Activated naive CD8-positive, alpha-beta T cell treated with anti-CD3 and anti-CD28 coated beads, Interleukin-2, amount 50 U/mL, for 24 hours (primary cell): Measurements from ENCODE around the gene PPFIA3.
"Not testable (repeated sequence)": the region's sequence is repeated elsewhere in the genome, so short reads cannot be mapped to it uniquely, and the experiment has no call there.

ENCODE experiments used
- ATAC-seq: fragments of 150-1000 bp; cut with Tn5 transposase; one replicate; pipeline ENCODE4 v1.10.0; 2021
- DNase-seq: peaks from one replicate; pipeline ENCODE4 v3.0.0; 2021
- H3K27ac Mint-ChIP-seq: one replicate; pipeline ENCODE4 v1.8.0; 2021; ENCODE audit warnings: mild to moderate bottlenecking, mixed read lengths
- H3K27me3 Mint-ChIP-seq: one replicate; pipeline ENCODE4 v1.8.0; 2021; ENCODE audit warnings: mixed read lengths
- H3K36me3 Mint-ChIP-seq: one replicate; pipeline ENCODE4 v1.8.0; 2021; ENCODE audit warnings: low read depth, mixed read lengths
- H3K4me1 Mint-ChIP-seq: one replicate; pipeline ENCODE4 v1.8.0; 2021; ENCODE audit warnings: mixed read lengths
- H3K4me3 Mint-ChIP-seq: one replicate; pipeline ENCODE4 v1.8.0; 2021; ENCODE audit warnings: mild to moderate bottlenecking, moderate library complexity, mixed read lengths
- H3K9me3 Mint-ChIP-seq: one replicate; pipeline ENCODE4 v1.8.0; 2021; ENCODE audit warnings: mixed read lengths

Gene PPFIA3

GRCh38 chr19:49127225-49127624 is 7.9 kb downstream of the PPFIA3 start:
- not testable (repeated sequence) for H3K9me3 Mint-ChIP-seq

DNA sequence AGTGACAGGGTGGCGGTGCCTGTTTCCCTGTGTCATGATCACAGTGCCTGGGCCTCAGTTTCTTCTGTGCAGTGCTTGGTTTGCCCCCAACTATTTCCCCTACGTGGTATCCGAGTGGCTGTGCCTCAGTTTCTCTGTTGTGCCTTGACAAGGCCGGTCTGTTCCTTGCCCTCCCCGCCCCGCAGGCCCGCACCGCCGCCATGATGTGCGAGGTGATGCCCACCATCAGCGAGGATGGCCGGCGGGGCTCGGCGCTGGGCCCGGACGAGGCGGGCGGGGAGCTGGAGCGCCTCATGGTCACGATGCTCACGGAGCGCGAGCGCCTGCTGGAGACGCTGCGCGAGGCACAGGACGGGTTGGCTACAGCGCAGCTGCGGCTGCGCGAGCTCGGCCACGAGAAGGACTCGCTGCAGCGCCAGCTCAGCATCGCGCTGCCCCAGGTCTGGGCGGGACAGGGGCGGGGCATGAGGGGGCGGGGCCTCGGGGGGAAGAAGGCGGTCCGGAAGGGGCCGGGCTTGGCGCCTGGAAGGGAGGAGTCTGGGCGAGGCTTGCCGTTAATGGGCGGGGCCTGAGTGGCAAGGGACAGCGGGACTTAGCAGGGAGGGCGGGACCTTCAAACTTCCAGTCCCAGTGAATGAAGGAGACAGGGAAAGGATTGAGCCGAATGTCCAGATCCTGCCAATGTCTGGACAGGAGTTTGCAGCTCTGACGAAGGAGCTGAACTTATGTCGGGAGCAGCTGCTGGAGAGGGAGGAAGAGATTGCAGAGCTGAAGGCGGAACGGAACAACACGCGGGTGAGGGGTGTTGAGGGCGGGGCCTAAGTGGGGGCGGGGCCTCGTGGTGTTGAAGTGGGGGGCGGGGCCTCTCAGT is 8.6 kb downstream of the PPFIA3 start:
- peaks cover 14% of the 10 kb centered on the region for H3K4me1 Mint-ChIP-seq

More at GRCh38 chr19:49127225-49127624, 7.9 kb downstream of the PPFIA3 start:
- not testable (repeated sequence) for DNase-seq, H3K36me3 Mint-ChIP-seq, H3K27me3 Mint-ChIP-seq, ATAC-seq, H3K4me3 Mint-ChIP-seq, H3K27ac Mint-ChIP-seq
- peaks cover 14% of the 10 kb centered on the region for H3K4me1 Mint-ChIP-seq

DNA sequence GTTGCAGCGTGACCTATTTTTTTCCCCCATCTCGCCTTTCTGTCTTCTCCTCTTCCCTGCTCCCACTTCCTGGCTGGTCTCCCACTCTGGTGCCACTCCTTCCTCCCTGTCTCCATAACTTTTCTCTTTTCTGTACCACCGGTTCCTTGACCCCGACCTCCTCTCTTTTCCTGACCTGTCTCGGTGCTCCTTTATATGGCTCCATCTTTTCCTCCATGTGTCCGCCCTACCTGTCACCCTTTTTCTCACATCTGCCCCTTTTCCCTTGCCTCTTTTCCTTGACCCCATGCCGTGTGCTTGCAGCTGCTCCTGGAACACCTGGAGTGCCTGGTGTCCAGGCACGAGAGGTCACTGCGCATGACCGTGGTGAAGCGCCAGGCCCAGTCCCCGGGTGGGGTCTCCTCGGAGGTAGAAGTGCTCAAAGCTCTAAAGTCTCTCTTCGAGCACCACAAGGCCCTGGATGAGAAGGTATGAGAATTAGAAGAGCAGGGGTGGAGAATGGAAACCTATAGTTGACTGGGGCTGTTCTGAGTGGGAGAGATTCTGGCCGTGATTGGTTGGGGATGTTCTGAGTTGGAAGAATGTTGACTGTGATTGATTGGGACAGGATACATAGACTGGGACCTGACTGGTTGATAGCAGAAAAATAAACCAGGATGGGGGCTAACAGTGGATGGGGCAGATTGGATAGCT is 9.3 kb downstream of the PPFIA3 start:
- no peak for ATAC-seq
- peak overlapping the region; percentile 82 for H3K4me3 Mint-ChIP-seq
- DNase-seq, result no peak
- H3K9me3 Mint-ChIP-seq, result no peaks in the 10 kb centered on the region
- H3K27ac Mint-ChIP-seq, result peak overlapping the region; percentile 86
- peaks cover 18% of the 10 kb centered on the region for H3K4me1 Mint-ChIP-seq
- peaks cover 6% of the 10 kb centered on the region for H3K27me3 Mint-ChIP-seq
- no peaks in the 10 kb centered on the region for H3K36me3 Mint-ChIP-seq

More for the DNA sequence above, 8.6 kb downstream of the PPFIA3 start:
- DNase-seq (peak; percentile 95), ATAC-seq (peak; percentile 95)
- no peaks in the 10 kb centered on the region for H3K9me3 Mint-ChIP-seq
- H3K27ac Mint-ChIP-seq, result peak overlapping the region; percentile 86
- H3K4me3 Mint-ChIP-seq, result peak overlapping the region; percentile 82
- no peaks in the 10 kb centered on the region for H3K36me3 Mint-ChIP-seq
- H3K27me3 Mint-ChIP-seq, result no peaks in the 10 kb centered on the region

GRCh38 chr19:49129238-49129583 is 9.9 kb downstream of the PPFIA3 start:
- H3K4me1 Mint-ChIP-seq, result peaks cover 23% of the 10 kb centered on the region
- DNase-seq (no peak), ATAC-seq (no peak)
- H3K27ac Mint-ChIP-seq, result no peak overlapping the region
- no peaks in the 10 kb centered on the region for H3K36me3 Mint-ChIP-seq
- H3K4me3 Mint-ChIP-seq, result peak overlapping the region; percentile 26
- peaks cover 7% of the 10 kb centered on the region for H3K27me3 Mint-ChIP-seq
- no peaks in the 10 kb centered on the region for H3K9me3 Mint-ChIP-seq

DNA sequence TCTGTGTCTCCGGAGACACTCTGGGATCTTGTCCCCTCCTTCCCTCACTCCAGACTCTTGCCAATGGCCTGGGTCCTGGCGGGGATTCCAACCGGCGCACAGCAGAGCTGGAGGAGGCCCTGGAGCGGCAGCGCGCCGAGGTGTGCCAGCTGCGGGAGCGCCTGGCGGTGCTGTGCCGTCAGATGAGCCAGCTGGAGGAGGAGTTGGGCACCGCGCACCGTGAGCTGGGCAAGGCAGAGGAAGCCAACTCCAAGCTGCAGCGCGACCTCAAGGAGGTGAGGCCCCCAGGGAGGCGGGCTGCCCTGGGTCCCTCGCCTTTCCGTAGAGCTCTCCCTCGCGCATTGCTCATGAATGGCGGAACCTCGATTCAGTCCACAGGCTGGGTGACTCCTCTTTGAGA is 11.0 kb downstream of the PPFIA3 start:
- H3K4me1 Mint-ChIP-seq, result peaks cover 24% of the 10 kb centered on the region
- no peak overlapping the region for H3K4me3 Mint-ChIP-seq
- no peaks in the 10 kb centered on the region for H3K9me3 Mint-ChIP-seq
- DNase-seq (no peak), ATAC-seq (no peak)
- H3K36me3 Mint-ChIP-seq, result no peaks in the 10 kb centered on the region
- peaks cover 13% of the 10 kb centered on the region for H3K27me3 Mint-ChIP-seq
- H3K27ac Mint-ChIP-seq, result no peak overlapping the region

GRCh38 chr19:49132974-49133609 is 13.7 kb downstream of the PPFIA3 start:
- Mint-ChIP-seq H3K4me1 (peaks cover 19% of the 10 kb centered on the region), H3K4me3 (no peak overlapping the region), H3K9me3 (no peaks in the 10 kb centered on the region), H3K27me3 (peaks cover 15% of the 10 kb centered on the region), H3K27ac (no peak overlapping the region), H3K36me3 (no peaks in the 10 kb centered on the region)
- ATAC-seq (no peak), DNase-seq (no peak)

DNA sequence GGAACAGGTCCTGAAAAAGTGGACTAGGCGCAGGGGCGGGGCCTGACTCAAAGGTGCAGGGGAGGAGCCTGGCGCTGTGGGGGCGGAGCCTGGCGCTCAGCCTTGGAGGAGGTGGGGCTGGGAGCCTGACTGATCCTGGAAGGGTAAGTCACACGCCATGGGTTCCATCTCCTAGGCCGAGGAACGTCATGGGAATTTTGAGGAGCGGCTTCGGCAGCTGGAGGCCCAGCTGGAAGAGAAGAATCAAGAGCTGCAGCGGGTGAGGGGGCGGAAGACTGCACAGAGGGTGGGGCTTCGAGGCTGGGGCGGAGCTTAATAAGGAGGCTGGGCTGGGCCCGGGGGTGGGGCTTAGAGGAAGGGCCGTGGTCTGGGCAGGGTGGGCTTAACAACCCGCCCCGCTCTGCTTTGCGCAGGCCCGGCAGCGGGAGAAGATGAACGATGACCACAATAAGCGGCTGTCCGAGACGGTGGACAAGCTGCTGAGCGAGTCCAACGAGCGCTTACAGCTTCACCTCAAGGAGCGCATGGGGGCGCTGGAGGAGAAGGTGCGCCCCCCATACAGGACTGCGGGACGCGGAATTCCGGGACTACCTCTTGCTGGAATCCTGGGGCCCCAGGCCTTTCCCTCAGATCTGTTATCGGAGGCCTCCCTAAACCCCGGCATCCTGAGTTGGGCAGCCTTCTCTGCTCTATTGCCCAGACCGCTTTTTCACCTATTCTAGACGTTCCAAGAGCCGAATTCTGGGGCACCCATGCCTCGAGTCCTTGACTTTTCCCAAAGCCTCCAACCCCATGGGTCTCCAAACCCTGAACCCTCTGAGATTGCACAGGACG is 14.5 kb downstream of the PPFIA3 start:
- peaks cover 13% of the 10 kb centered on the region for H3K4me1 Mint-ChIP-seq
- no peaks in the 10 kb centered on the region for H3K36me3 Mint-ChIP-seq
- DNase-seq (peak; percentile 65), ATAC-seq (peak; percentile 53)
- peaks cover 15% of the 10 kb centered on the region for H3K27me3 Mint-ChIP-seq
- H3K27ac Mint-ChIP-seq, result no peak overlapping the region
- H3K4me3 Mint-ChIP-seq, result peak overlapping the region; percentile 17
- no peaks in the 10 kb centered on the region for H3K9me3 Mint-ChIP-seq

GRCh38 chr19:49135686-49136085 is 16.3 kb downstream of the PPFIA3 start:
- DNase-seq, result no peak

GRCh38 chr19:49136771-49137171 is 17.4 kb downstream of the PPFIA3 start:
- Mint-ChIP-seq H3K9me3 (no peaks in the 10 kb centered on the region), H3K4me1 (peaks cover 10% of the 10 kb centered on the region), H3K4me3 (no peak overlapping the region), H3K36me3 (no peaks in the 10 kb centered on the region), H3K27ac (no peak overlapping the region), H3K27me3 (peaks cover 18% of the 10 kb centered on the region)
- ATAC-seq, result no peak
- no peak for DNase-seq

More at GRCh38 chr19:49135686-49136085, 16.3 kb downstream of the PPFIA3 start:
- H3K4me1 Mint-ChIP-seq, result peaks cover 10% of the 10 kb centered on the region
- no peak overlapping the region for H3K27ac Mint-ChIP-seq
- peaks cover 15% of the 10 kb centered on the region for H3K27me3 Mint-ChIP-seq
- no peaks in the 10 kb centered on the region for H3K9me3 Mint-ChIP-seq
- no peaks in the 10 kb centered on the region for H3K36me3 Mint-ChIP-seq
- no peak overlapping the region for H3K4me3 Mint-ChIP-seq
- ATAC-seq, result no peak

GRCh38 chr19:49140951-49141350 is 21.6 kb downstream of the PPFIA3 start:
- no peak for DNase-seq
- Mint-ChIP-seq H3K9me3 (no peaks in the 10 kb centered on the region), H3K4me1 (peaks cover 14% of the 10 kb centered on the region), H3K27me3 (peaks cover 21% of the 10 kb centered on the region), H3K4me3 (no peak overlapping the region), H3K27ac (no peak overlapping the region), H3K36me3 (no peaks in the 10 kb centered on the region)
- no peak for ATAC-seq

- Mint-ChIP-seq H3K9me3 (no peaks in the 10 kb centered on the region), H3K36me3 (no peaks in the 10 kb centered on the region), H3K27me3 (peaks cover 23% of the 10 kb centered on the region), H3K27ac (no peak overlapping the region), H3K4me1 (peaks cover 14% of the 10 kb centered on the region), H3K4me3 (no peak overlapping the region)
- ATAC-seq (no peak), DNase-seq (no peak)
Observed at GRCh38 chr19:49141352-49141751, 22.0 kb downstream of the PPFIA3 start.

GRCh38 chr19:49142866-49143335 is 23.6 kb downstream of the PPFIA3 start:
- H3K4me3 Mint-ChIP-seq, result peak overlapping the region; percentile 71
- H3K27me3 Mint-ChIP-seq, result peaks cover 37% of the 10 kb centered on the region
- peak; percentile 78 for DNase-seq

GRCh38 chr19:49145573-49146407 is 26.4 kb downstream of the PPFIA3 start:
- peak overlapping the region; percentile 8 for H3K4me3 Mint-ChIP-seq
- no peaks in the 10 kb centered on the region for H3K9me3 Mint-ChIP-seq
- H3K4me1 Mint-ChIP-seq, result peaks cover 32% of the 10 kb centered on the region
- H3K27me3 Mint-ChIP-seq, result peaks cover 61% of the 10 kb centered on the region
- DNase-seq (peak; percentile 88), ATAC-seq (peak; percentile 44)
- peak overlapping the region; percentile 66 for H3K27ac Mint-ChIP-seq
- no peaks in the 10 kb centered on the region for H3K36me3 Mint-ChIP-seq

More at GRCh38 chr19:49142866-49143335, 23.6 kb downstream of the PPFIA3 start:
- Mint-ChIP-seq H3K27ac (no peak overlapping the region), H3K4me1 (peaks cover 14% of the 10 kb centered on the region), H3K9me3 (no peaks in the 10 kb centered on the region), H3K36me3 (no peaks in the 10 kb centered on the region)
- ATAC-seq, result peak; percentile 91
